PFSK-1 (cell line): Measurements from ENCODE around the gene FBXW4.

Source experiments
- FOXP2 ChIP-seq: optimal IDR thresholded peaks from 2 replicates; pipeline ENCODE3; 2011; ENCODE audit warnings: borderline replicate concordance, control low read depth, inconsistent platforms; ENCODE audit not compliant: insufficient read depth; ENCODE audit errors: extremely low read length, extremely low read depth
- POLR2AphosphoS5 ChIP-seq: IDR thresholded peaks from 2 replicates; pipeline ENCODE4 v1.6.1; 2012; ENCODE audit warnings: low read depth, mild to moderate bottlenecking, control low read depth, low read length, moderate library complexity
- TF ChIP-seq, protein P1 (sequence below), 2 experiments: IDR thresholded peaks; 2 replicates each; pipeline versions ENCODE4 v1.6.1 to v1.8.0; 2011 to 2012; ENCODE audit warnings: low read depth in 2 of 2, low read length in 2 of 2, control low read depth in 1 of 2, inconsistent platforms in 1 of 2, mild to moderate bottlenecking in 1 of 2, moderate library complexity in 1 of 2; ENCODE audit not compliant: insufficient read depth in 1 of 2

GRCh38 chr10:101683276-101683675 lies 11.7 kb downstream of the FBXW4 start:
- TF ChIP-seq POLR2AphosphoS5 (no peak), FOXP2 (no peak)
- TF ChIP-seq, protein P1, sequence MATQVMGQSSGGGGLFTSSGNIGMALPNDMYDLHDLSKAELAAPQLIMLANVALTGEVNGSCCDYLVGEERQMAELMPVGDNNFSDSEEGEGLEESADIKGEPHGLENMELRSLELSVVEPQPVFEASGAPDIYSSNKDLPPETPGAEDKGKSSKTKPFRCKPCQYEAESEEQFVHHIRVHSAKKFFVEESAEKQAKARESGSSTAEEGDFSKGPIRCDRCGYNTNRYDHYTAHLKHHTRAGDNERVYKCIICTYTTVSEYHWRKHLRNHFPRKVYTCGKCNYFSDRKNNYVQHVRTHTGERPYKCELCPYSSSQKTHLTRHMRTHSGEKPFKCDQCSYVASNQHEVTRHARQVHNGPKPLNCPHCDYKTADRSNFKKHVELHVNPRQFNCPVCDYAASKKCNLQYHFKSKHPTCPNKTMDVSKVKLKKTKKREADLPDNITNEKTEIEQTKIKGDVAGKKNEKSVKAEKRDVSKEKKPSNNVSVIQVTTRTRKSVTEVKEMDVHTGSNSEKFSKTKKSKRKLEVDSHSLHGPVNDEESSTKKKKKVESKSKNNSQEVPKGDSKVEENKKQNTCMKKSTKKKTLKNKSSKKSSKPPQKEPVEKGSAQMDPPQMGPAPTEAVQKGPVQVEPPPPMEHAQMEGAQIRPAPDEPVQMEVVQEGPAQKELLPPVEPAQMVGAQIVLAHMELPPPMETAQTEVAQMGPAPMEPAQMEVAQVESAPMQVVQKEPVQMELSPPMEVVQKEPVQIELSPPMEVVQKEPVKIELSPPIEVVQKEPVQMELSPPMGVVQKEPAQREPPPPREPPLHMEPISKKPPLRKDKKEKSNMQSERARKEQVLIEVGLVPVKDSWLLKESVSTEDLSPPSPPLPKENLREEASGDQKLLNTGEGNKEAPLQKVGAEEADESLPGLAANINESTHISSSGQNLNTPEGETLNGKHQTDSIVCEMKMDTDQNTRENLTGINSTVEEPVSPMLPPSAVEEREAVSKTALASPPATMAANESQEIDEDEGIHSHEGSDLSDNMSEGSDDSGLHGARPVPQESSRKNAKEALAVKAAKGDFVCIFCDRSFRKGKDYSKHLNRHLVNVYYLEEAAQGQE (IDR thresholded peaks at IDR 0.05; ENCODE audit: insufficient read depth in 1 of 2, low read depth in 2 of 2, low read length in 2 of 2) = no peak
